IMR-90 (cell line): ENCODE measurements around the gene POU2F2. TPM values are rescaled to one million over a fixed set of nuclear protein-coding genes. Genes with fewer than 3 reads are reported as not detected.

Experiments
- ATAC-seq: fragments of 200-7000 bp; cut with Tn5 transposase; 2 replicates; pipeline ENCODE4 v1.9.1; 2020; ENCODE audit warnings: low read depth, mild to moderate bottlenecking, moderate library complexity
- BruUV-seq: library from RNA; stranded (reverse); fragments of 400-500 nt; replicated peaks from 2 replicates; lab custom pipeline; 2021; lab: Mats Ljungman, UMichigan
- CTCF ChIA-PET: fragments of 300-600 bp; formaldehyde crosslinking; extraction: SDS; loops from one replicate; lab custom pipeline; 2021; ENCODE audit warnings: antibody characterized with exemption; lab: Yijun Ruan, JAX
- POLR2A ChIA-PET: fragments of 300-600 bp; sonication (Branson Sonifier 250); formaldehyde crosslinking; loops from one replicate; lab custom pipeline; 2022; ENCODE audit warnings: antibody characterized with exemption; ENCODE audit not compliant: unreplicated experiment; lab: Charles Lee
- DNase-seq: peaks from one replicate; pipeline ENCODE4 v3.0.0; 2013
- H2AFZ ChIP-seq: replicated peaks from 2 replicates; pipeline ENCODE3; 2013; ENCODE audit warnings: low read length, mild to moderate bottlenecking; ENCODE audit not compliant: poor library complexity
- H2AK5ac ChIP-seq: 2 replicates; pipeline ENCODE4 v1.6.1; 2013; ENCODE audit warnings: low read depth, low read length, inconsistent platforms
- H2AK9ac ChIP-seq: replicated peaks from 2 replicates; pipeline ENCODE3; 2013; ENCODE audit warnings: mild to moderate bottlenecking, low read depth, low read length, moderate library complexity; ENCODE audit not compliant: poor library complexity
- H2BK120ac ChIP-seq: 2 replicates; pipeline ENCODE4 v1.6.1; 2013; ENCODE audit warnings: low read depth, low read length, inconsistent platforms
- H2BK15ac ChIP-seq: 3 replicates; pipeline ENCODE4 v1.6.1; 2013; ENCODE audit warnings: low read depth, low read length, inconsistent platforms
- H2BK20ac ChIP-seq: 2 replicates; pipeline ENCODE4 v1.6.1; 2013; ENCODE audit warnings: low read depth, mild to moderate bottlenecking, inconsistent platforms, low read length, moderate library complexity
- H2BK5ac ChIP-seq: 2 replicates; pipeline ENCODE4 v1.6.1; 2013; ENCODE audit warnings: mild to moderate bottlenecking, low read depth, low read length, inconsistent platforms; ENCODE audit not compliant: poor library complexity, severe bottlenecking
- H3K14ac ChIP-seq: replicated peaks from 2 replicates; pipeline ENCODE4 v1.6.1; 2013; ENCODE audit warnings: low read depth, low read length, inconsistent platforms
- H3K18ac ChIP-seq: 2 replicates; pipeline ENCODE4 v1.6.1; 2013; ENCODE audit warnings: low read depth, low read length, control low read depth
- H3K23ac ChIP-seq: 2 replicates; pipeline ENCODE4 v1.6.1; 2013; ENCODE audit warnings: low read depth, low read length, inconsistent platforms
- H3K27ac ChIP-seq: 2 replicates; pipeline ENCODE4 v1.5.1; 2013; ENCODE audit warnings: mild to moderate bottlenecking, control low read depth, low read length; ENCODE audit not compliant: insufficient read depth
- H3K27me3 ChIP-seq: 2 replicates; pipeline ENCODE4 v1.6.1; 2013; ENCODE audit warnings: low read length; ENCODE audit not compliant: control insufficient read depth, insufficient read depth
- H3K36me3 ChIP-seq: 2 replicates; pipeline ENCODE4 v1.6.1; 2013; ENCODE audit warnings: low read length, mixed read lengths; ENCODE audit not compliant: control insufficient read depth, insufficient read depth
- H3K4ac ChIP-seq: 2 replicates; pipeline ENCODE4 v1.6.1; 2013; ENCODE audit warnings: low read depth, low read length, inconsistent platforms
- H3K4me1 ChIP-seq: 2 replicates; pipeline ENCODE4 v1.6.1; 2013; ENCODE audit warnings: low read length, mixed read lengths; ENCODE audit not compliant: control insufficient read depth, insufficient read depth
- H3K4me2 ChIP-seq: 2 replicates; pipeline ENCODE4 v1.6.1; 2013; ENCODE audit warnings: low read depth, mild to moderate bottlenecking, control low read depth, low read length, moderate library complexity
- H3K4me3 ChIP-seq: 2 replicates; pipeline ENCODE4 v1.5.1; 2013; ENCODE audit warnings: low read depth, mild to moderate bottlenecking, control low read depth, low read length, moderate library complexity; ENCODE audit not compliant: insufficient read depth
- H3K56ac ChIP-seq: 2 replicates; pipeline ENCODE4 v1.6.1; 2013; ENCODE audit warnings: low read length, inconsistent platforms; ENCODE audit not compliant: insufficient read depth; ENCODE audit errors: extremely low read depth
- H3K79me1 ChIP-seq, 2 experiments: 2 replicates each; pipeline ENCODE4 v1.6.1; 2013; ENCODE audit warnings: low read length in 2 of 2, inconsistent platforms in 1 of 2, low read depth in 1 of 2
- H3K9ac ChIP-seq: 2 replicates; pipeline ENCODE4 v1.6.1; 2013; ENCODE audit warnings: low read depth, low read length, control low read depth
- H3K9me1 ChIP-seq: 2 replicates; pipeline ENCODE4 v1.6.1; 2013; ENCODE audit warnings: low read length, inconsistent platforms; ENCODE audit not compliant: insufficient read depth
- H3K9me3 ChIP-seq: 2 replicates; pipeline ENCODE4 v1.6.1; 2013; ENCODE audit warnings: low read length; ENCODE audit not compliant: control insufficient read depth, insufficient read depth
- H4K20me1 ChIP-seq: 2 replicates; pipeline ENCODE4 v1.6.1; 2013; ENCODE audit warnings: low read length, inconsistent platforms; ENCODE audit not compliant: insufficient read depth
- H4K5ac ChIP-seq: 2 replicates; pipeline ENCODE4 v1.6.1; 2013; ENCODE audit warnings: mild to moderate bottlenecking, low read depth, low read length, control low read depth
- H4K8ac ChIP-seq, 2 experiments: 2 replicates each; pipeline ENCODE4 v1.6.1; 2013; ENCODE audit warnings: low read depth in 2 of 2, low read length in 2 of 2, control low read depth in 1 of 2, inconsistent platforms in 1 of 2
- H4K91ac ChIP-seq: 2 replicates; pipeline ENCODE4 v1.6.1; 2013; ENCODE audit warnings: low read depth, low read length, inconsistent platforms; ENCODE audit not compliant: insufficient read depth
- BHLHE40 ChIP-seq: fragments of 150-350 bp; IDR thresholded peaks from 2 replicates; pipeline ENCODE4 v1.6.1; 2016; ENCODE audit warnings: mild to moderate bottlenecking, low read depth, low read length
- CEBPB ChIP-seq: IDR thresholded peaks from 2 replicates; pipeline ENCODE4 v1.6.1; 2012; ENCODE audit warnings: low read depth, low read length, improper control_type of control experiment
- CHD1 ChIP-seq: IDR thresholded peaks from 2 replicates; pipeline ENCODE4 v1.6.1; 2012; ENCODE audit warnings: low read depth, low read length, improper control_type of control experiment
- CTCF ChIP-seq: conservative IDR thresholded peaks from 2 replicates; pipeline ENCODE4 v1.5.1; 2012; ENCODE audit warnings: mild to moderate bottlenecking, low read depth, low read length, improper control_type of control experiment
- ELK1 ChIP-seq: fragments of 150-350 bp; IDR thresholded peaks from 2 replicates; pipeline ENCODE4 v1.6.1; 2016; ENCODE audit warnings: low read depth, mild to moderate bottlenecking, low read length, moderate library complexity, borderline replicate concordance
- FOS ChIP-seq: fragments of 150-350 bp; IDR thresholded peaks from 2 replicates; pipeline ENCODE4 v1.6.1; 2016; ENCODE audit warnings: low read depth, low read length
- MAZ ChIP-seq: IDR thresholded peaks from 2 replicates; pipeline ENCODE4 v1.6.1; 2012; ENCODE audit warnings: low read depth, mild to moderate bottlenecking, low read length, improper control_type of control experiment, moderate library complexity, borderline replicate concordance
- MXI1 ChIP-seq: IDR thresholded peaks from 2 replicates; pipeline ENCODE4 v1.6.1; 2012; ENCODE audit warnings: low read depth, mild to moderate bottlenecking, low read length, moderate library complexity, borderline replicate concordance
- POLR2A ChIP-seq: IDR thresholded peaks from 2 replicates; pipeline ENCODE4 v1.6.1; 2012; ENCODE audit warnings: mild to moderate bottlenecking, low read depth, low read length
- RAD21 ChIP-seq: IDR thresholded peaks from 2 replicates; pipeline ENCODE4 v1.6.1; 2012; ENCODE audit warnings: low read length, improper control_type of control experiment
- RCOR1 ChIP-seq: IDR thresholded peaks from 2 replicates; pipeline ENCODE4 v1.6.1; 2012; ENCODE audit warnings: mild to moderate bottlenecking, low read length, improper control_type of control experiment; ENCODE audit not compliant: insufficient replicate concordance
- RFX5 ChIP-seq: IDR thresholded peaks from 2 replicates; pipeline ENCODE4 v1.8.0; 2012; ENCODE audit warnings: low read depth, mild to moderate bottlenecking, low read length, moderate library complexity
- SMC3 ChIP-seq: fragments of 150-350 bp; IDR thresholded peaks from 2 replicates; pipeline ENCODE4 v1.6.1; 2016; ENCODE audit warnings: low read depth, mild to moderate bottlenecking, antibody characterized with exemption, low read length, moderate library complexity
- WGBS, 2 experiments: methylation state at CpG; one replicate each; pipeline versions ENCODE4 v1.1.5 to v1.1.7; 2013; ENCODE audit warnings: missing lambda C conversion rate in 2 of 2; ENCODE audit not compliant: insufficient read length in 1 of 2; ENCODE audit errors: extremely low coverage in 2 of 2; 5-methylcytosine and 5-hydroxymethylcytosine counted together
- dilution Hi-C: fragments of 300-500 bp; cut with HindIII; formaldehyde crosslinking; loops from one replicate; pipeline ENCODE4 v1.14.3; 2018; ENCODE audit warnings: low sequenced_read_pairs; ENCODE audit not compliant: unreplicated experiment
- in situ Hi-C: fragments of 300-500 bp; cut with MboI; formaldehyde crosslinking; loops from 3 replicates; pipeline ENCODE4 v1.14.3; 2019; ENCODE audit warnings: low sequenced_read_pairs, inconsistent platforms, mixed read lengths
- intact Hi-C: fragments of 100-400 bp; cut with micrococcal nuclease; formaldehyde crosslinking; loops from 2 replicates; pipeline ENCODE4 v1.10.0; 2022
- polyA plus RNA-seq, 3 experiments: library from polyadenylated mRNA; depleted of rRNA; stranded (reverse); fragments of >200 nt; gene quantifications; 2 replicates each; pipeline ENCODE4 v1.2.3, GENCODE V29; 2012; ENCODE audit warnings: low replicate concordance in 1 of 3
- total RNA-seq: library from RNA; depleted of rRNA; stranded (reverse); fragments of >200 nt; gene quantifications from 2 replicates; pipeline ENCODE4 v1.2.3, GENCODE V29; 2012

The POU2F2 gene
- total and polyA plus RNA-seq, 2 of the 4 experiments (the other 2 are of a cell fraction): 0.54 to 5.0 TPM

DNA sequence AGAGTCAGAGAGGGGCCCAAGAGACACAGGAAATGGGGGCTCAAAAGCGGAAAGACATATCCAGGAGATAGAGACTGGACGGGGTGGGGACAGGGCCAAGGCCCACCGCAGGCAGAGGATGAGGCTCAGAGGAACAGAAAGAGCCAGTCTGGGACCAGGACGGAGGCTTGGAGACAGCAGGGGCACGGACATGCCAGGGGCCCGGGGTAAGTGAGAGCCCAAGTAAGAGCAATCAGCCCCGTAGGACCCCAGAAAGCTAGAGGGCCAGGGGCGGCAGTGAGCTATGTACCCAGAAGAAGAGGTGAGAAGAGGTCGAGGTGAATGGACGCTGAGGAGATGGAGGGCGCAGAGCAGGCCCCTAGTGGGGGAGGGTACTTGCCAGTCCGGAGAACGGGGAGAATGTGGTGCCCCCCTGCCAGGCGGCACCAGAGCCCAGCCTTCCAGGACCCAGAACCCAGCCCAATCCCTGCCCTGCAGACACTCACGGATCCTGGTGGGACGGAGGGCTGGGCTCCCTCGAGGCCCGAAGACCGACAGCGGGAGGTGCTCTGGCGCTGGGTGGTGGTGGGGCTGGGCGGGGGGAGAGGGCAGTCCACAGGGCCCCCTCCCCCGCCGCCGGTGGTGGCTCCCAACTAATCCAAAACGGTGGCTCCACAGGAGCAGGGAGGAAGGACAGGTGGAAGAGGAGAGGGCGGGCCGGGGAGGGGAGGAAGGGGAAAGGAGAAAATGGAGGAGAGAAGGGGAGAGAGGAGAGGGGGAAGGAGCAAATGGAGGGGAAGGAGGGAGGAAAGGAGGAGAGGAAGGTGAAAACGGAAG is 63.3 kb downstream of the POU2F2 start:
- DNase-seq (no peak), ATAC-seq (no peak)
- POLR2A ChIA-PET: no interaction called here
- Histone ChIP-seq H2AK5ac (no peak overlapping the region), H2AFZ (no peak overlapping the region), H3K4me3 (no peak overlapping the region), H2BK120ac (no peak overlapping the region), H2BK5ac (no peak overlapping the region), H3K27me3 (peaks cover 57% of the 10 kb centered on the region), H3K18ac (no peak overlapping the region), H4K5ac (no peak overlapping the region), H3K9me3 (no peaks in the 10 kb centered on the region), H4K8ac (no peak overlapping the region), H2BK15ac (no peak overlapping the region), H3K9me1 (no peaks in the 10 kb centered on the region), H3K4ac (no peak overlapping the region), H3K36me3 (no peaks in the 10 kb centered on the region), H2BK20ac (no peak overlapping the region), H3K9ac (no peak overlapping the region), H3K14ac (no peak overlapping the region), H3K27ac (no peak overlapping the region), H3K4me1 (no peaks in the 10 kb centered on the region), H3K79me1 (no peaks in the 10 kb centered on the region), H2AK9ac (no peak overlapping the region), H3K4me2 (no peak overlapping the region), H3K56ac (no peak overlapping the region), H3K23ac (no peak overlapping the region), H4K20me1 (no peaks in the 10 kb centered on the region), H4K91ac (no peak overlapping the region)
- CTCF ChIA-PET: no interaction called here
- intact Hi-C loops: no loop called here
- TF ChIP-seq POLR2A: no peak
- TF ChIP-seq CTCF: no peak
- no peak for TF ChIP-seq MXI1
- no peak for TF ChIP-seq RAD21
- no peak for TF ChIP-seq BHLHE40
- TF ChIP-seq ELK1: no peak
- no peak for TF ChIP-seq CHD1
- TF ChIP-seq SMC3: no peak
- TF ChIP-seq FOS: no peak
- no peak for TF ChIP-seq RCOR1
- TF ChIP-seq CEBPB: no peak
- no peak for TF ChIP-seq RFX5
- no peak for TF ChIP-seq MAZ
- dilution Hi-C loops: no loop called here
- no TSS peak for BruUV-seq
- WGBS, 2 experiments: 22% methylated on average over 5 of the region's 29 CpGs; no CpG with 5 or more reads in 1 of the 2 experiments
- in situ Hi-C loops: no loop called here
